Upper lobe of left lung (tissue), 4 donors: Measurements from ENCODE around the gene UIMC1.
"Not testable (repeated sequence)": the region's sequence is repeated elsewhere in the genome, so short reads cannot be mapped to it uniquely, and the experiment has no call there.

Experiments
- EP300 ChIP-seq, 4 donors: sonication (generic); formaldehyde crosslinking; IDR thresholded peaks; one replicate each; pipeline ENCODE4 v1.5.1; 2017; ENCODE audit warnings: antibody characterized with exemption in 4 of 4, control low read depth in 2 of 4
- TF ChIP-seq, protein P1 (sequence below), 6 experiments: fragments of 450-650 bp in 4 of 6; fragments of 200-600 bp in 2 of 6; sonication (generic) in 2 of 6; IDR thresholded peaks; one replicate each; pipeline ENCODE4 v1.5.1; 2016 to 2019; ENCODE audit warnings: antibody characterized with exemption in 6 of 6

DNA sequence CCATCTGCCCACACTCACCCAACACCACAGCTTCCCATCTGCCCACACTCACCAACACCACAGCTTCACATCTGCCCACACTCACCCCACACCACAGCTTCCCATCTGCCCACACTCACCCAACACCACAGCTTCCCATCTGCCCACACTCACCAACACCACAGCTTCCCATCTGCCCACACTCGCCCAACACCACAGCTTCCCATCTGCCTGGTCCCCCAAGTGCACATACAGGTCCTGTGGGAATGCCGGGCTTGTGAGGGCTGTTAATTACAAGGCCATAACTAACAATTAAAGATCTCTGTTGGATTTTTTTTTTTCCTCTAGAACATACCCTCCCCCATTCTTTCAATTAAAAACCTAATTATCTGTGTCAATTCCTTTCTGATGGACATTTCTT is 133.6 kb downstream of the UIMC1 start:
- TF ChIP-seq, protein P1, sequence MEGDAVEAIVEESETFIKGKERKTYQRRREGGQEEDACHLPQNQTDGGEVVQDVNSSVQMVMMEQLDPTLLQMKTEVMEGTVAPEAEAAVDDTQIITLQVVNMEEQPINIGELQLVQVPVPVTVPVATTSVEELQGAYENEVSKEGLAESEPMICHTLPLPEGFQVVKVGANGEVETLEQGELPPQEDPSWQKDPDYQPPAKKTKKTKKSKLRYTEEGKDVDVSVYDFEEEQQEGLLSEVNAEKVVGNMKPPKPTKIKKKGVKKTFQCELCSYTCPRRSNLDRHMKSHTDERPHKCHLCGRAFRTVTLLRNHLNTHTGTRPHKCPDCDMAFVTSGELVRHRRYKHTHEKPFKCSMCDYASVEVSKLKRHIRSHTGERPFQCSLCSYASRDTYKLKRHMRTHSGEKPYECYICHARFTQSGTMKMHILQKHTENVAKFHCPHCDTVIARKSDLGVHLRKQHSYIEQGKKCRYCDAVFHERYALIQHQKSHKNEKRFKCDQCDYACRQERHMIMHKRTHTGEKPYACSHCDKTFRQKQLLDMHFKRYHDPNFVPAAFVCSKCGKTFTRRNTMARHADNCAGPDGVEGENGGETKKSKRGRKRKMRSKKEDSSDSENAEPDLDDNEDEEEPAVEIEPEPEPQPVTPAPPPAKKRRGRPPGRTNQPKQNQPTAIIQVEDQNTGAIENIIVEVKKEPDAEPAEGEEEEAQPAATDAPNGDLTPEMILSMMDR (IDR thresholded peaks at IDR 0.05), result not testable (repeated sequence)
- not testable (repeated sequence) for TF ChIP-seq EP300 (IDR thresholded peaks at IDR 0.05)
